M059J (cell line): Measurements from ENCODE around the gene SLC22A31. TPM values are rescaled to one million over a fixed set of nuclear protein-coding genes. Genes with fewer than 3 reads are reported as not detected.

Experiments
- DNase-seq: peaks from one replicate; pipeline ENCODE4 v3.0.0-alpha.2; 2012; ENCODE audit warnings: low read depth
- total RNA-seq: library from RNA; depleted of rRNA; stranded (reverse); fragments of >200 nt; shearing (Covaris generic); gene quantifications from 2 replicates; pipeline ENCODE4 v1.2.3, GENCODE V29; 2014

SLC22A31 gene
- total RNA-seq, 1 experiment from 2014 or later, result not detected

GRCh38 chr16:89164847-89165680 is 35.3 kb downstream of the SLC22A31 start:
- no peak for DNase-seq

GRCh38 chr16:89164436-89164835 is 35.9 kb downstream of the SLC22A31 start:
- DNase-seq, result no peak

GRCh38 chr16:89163297-89163696 is 37.0 kb downstream of the SLC22A31 start:
- DNase-seq, result no peak

- no peak for DNase-seq
These were observed 38.3 kb downstream of the SLC22A31 start for GRCh38 chr16:89161763-89162713.

GRCh38 chr16:89160977-89161701 is 39.2 kb downstream of the SLC22A31 start:
- no peak for DNase-seq

GRCh38 chr16:89159850-89160354 is 40.4 kb downstream of the SLC22A31 start:
- no peak for DNase-seq

- DNase-seq, result no peak
These were observed 41.1 kb downstream of the SLC22A31 start for GRCh38 chr16:89159066-89159849.

GRCh38 chr16:89157778-89158177 is 42.6 kb downstream of the SLC22A31 start:
- no peak for DNase-seq

- DNase-seq, result no peak
These were observed 43.3 kb downstream of the SLC22A31 start for GRCh38 chr16:89156740-89157645.

- no peak for DNase-seq
These were observed 44.2 kb downstream of the SLC22A31 start for GRCh38 chr16:89155851-89156739.

GRCh38 chr16:89155184-89155679 is 45.1 kb downstream of the SLC22A31 start:
- DNase-seq, result peak; percentile 49

- DNase-seq, result no peak
These were observed 45.8 kb downstream of the SLC22A31 start for GRCh38 chr16:89154390-89155183.

GRCh38 chr16:89153848-89154271 is 46.5 kb downstream of the SLC22A31 start:
- DNase-seq, result no peak

GRCh38 chr16:89152831-89153700 is 47.3 kb downstream of the SLC22A31 start:
- no peak for DNase-seq

- DNase-seq, result no peak
These were observed 49.4 kb downstream of the SLC22A31 start for GRCh38 chr16:89150981-89151380.

- no peak for DNase-seq
These were observed 50.1 kb downstream of the SLC22A31 start for GRCh38 chr16:89150090-89150835.
